Stimulated activated CD4-positive, alpha-beta T cell treated with anti-CD3 and anti-CD28 coated beads, Interleukin-15, amount 100 ng/mL, for 24 hours (primary cell): ENCODE data around the gene APOM.

ENCODE experiments used
- DNase-seq: peaks from one replicate; pipeline ENCODE4 v3.0.0-alpha.2; 2020

Gene APOM

GRCh38 chr6:31631681-31632278 lies 23.9 kb upstream of the APOM start:
- DNase-seq: no peak

- no peak for DNase-seq
Measured at GRCh38 chr6:31632279-31632946, 23.3 kb upstream of the APOM start.

- DNase-seq: no peak
Measured at GRCh38 chr6:31633447-31633846, 22.2 kb upstream of the APOM start.

GRCh38 chr6:31634131-31634530 lies 21.6 kb upstream of the APOM start:
- no peak for DNase-seq

DNA sequence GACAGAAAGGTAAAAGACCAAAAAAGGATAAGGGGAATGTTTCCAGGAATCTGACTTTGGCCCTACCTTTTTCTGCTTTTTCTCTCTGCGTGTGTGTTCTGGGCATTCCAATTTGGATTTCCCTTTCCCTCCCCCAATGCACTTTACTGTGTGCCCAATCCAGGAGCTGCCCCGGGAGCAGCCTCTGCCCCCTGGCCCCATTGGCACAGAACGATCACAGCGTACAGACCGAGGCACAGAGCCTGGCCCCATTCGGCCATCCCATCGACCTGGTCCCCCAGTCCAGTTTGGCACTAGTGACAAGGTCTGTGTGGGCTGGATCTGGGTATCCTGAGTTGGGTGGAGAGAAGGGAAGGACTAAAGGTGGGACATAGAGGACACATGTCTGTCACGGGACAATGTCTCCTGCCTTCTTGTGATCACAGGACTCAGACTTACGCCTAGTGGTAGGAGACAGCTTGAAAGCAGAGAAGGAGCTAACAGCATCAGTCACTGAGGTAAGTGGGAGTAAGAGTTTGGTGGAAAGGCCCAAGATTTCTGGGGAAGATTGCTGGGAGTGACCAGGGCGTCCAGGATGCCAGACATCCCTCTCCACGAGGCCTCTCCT lies 20.6 kb upstream of the APOM start:
- DNase-seq: no peak

DNA sequence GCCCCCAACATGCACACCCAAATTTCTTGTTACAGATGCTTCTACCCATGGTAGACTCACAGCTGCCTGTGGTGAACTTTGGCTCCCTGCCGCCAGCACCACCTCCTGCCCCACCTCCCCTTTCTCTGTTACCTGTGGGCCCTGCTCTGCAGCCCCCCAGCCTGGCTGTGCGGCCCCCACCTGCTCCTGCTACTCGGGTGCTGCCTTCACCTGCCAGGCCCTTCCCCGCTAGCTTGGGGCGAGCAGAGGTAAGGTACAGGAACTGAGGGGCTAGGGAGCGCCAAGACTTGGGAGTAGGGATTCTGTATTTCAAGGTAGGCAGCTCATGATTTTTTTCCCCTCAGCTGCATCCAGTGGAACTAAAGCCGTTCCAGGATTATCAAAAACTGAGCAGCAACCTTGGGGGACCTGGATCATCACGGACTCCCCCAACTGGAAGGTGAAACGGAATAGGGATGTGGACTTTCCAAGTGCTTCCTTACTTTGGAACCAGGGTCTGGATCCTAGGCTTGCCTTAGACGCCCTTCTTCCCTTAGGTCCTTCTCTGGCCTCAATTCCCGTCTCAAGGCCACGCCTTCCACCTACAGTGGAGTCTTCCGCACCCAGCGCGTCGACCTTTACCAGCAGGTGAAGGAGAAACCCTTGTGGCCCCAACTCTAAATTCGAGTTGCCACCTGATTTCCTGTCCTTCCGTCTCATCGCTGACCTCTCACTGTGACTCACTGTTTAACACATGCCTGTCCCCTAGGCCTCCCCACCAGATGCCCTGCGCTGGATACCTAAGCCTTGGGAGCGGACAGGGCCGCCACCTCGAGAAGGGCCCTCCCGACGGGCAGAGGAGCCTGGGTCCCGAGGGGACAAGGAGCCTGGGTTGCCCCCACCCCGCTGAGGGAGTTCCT lies 18.7 kb upstream of the APOM start:
- DNase-seq: no peak

GRCh38 chr6:31639043-31639442 lies 16.7 kb upstream of the APOM start:
- no peak for DNase-seq

- peak; percentile 58 for DNase-seq
Measured at GRCh38 chr6:31639449-31639861, 16.2 kb upstream of the APOM start.

DNA sequence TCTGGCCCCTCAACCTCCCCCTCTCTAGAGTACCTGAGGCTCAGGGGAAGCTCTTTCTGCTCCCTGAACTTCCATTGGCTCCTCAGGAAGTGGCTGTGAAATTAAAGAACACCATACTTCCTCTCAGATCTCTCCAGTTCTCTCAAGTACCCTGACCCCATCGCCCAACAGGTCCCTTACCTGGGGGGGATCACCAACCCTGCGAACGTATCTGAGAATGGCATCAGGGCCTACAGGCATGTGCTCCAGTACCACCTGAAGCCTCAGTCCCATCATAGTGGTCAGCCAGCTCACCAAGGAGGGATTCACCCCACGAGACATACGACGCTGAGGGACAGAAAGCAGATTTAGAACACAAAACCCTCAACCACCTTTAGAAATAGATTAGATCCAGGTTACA lies 15.1 kb upstream of the APOM start:
- no peak for DNase-seq

GRCh38 chr6:31641370-31641769 lies 14.3 kb upstream of the APOM start:
- DNase-seq: no peak

GRCh38 chr6:31642798-31643570 lies 12.7 kb upstream of the APOM start:
- no peak for DNase-seq

- DNase-seq: no peak
Measured at GRCh38 chr6:31643818-31644454, 11.8 kb upstream of the APOM start.

DNA sequence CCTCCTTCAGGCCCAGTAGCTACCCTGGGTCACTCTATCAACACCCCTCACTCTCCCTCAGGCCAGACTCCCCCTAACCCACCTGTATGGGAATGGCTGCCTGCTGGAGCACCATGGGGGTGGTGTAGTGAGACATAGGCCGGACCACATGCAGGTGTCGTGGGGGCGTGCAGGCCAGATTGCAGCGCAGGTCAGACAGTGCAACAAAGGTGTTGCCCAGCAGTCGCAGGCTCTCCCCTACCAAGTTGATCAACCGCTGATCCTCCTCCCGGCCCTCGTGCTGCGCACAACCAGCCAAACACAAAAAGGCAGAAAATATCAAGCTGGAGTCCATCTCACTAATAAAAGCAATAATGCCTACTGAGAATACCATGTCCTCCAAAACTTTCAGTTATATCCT lies 10.4 kb upstream of the APOM start:
- no peak for DNase-seq

- DNase-seq: peak; percentile 77
Measured at GRCh38 chr6:31651602-31652191, 4.0 kb upstream of the APOM start.

DNA sequence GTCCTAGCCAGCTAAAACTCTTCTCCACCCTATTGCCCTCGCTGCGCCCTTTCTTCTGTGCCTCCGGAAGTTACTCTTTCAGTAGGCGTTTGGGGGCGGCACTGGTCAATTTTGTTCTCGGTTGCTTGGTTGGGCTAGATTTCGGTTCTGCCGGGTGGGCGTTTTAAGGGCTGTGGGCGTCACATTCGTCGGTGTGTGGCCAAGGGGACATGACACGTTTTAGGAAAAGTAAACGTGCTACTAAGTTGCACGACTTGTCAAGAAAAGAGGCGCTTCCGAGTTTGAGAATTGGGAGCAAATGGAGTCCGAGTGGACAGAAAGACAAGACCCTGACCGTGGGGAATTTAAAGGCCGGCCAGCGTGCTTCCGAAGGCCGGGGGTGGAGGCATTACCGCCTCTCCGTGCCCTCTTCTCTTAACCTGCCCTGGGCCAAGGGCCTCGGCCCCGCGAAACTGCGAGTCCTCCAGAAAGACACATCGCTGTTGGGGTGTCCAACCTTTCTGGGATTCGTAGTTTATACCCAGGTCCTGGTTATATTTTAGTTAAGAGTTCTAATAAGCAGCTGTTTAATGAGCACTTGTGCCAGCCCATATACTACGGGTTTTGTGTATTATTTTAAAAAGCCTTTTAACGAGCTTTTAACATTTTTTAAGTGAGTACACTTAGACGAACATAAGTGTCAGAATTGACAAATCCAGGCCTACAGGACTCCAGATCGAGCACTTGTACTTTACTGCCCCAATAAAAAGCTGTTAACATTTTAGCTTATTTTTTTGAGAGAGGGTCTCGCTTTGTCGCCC lies 2.6 kb upstream of the APOM start:
- DNase-seq: peak; percentile 90

- no peak for DNase-seq
Measured at GRCh38 chr6:31654574-31655348, 933 bp upstream of the APOM start.

DNA sequence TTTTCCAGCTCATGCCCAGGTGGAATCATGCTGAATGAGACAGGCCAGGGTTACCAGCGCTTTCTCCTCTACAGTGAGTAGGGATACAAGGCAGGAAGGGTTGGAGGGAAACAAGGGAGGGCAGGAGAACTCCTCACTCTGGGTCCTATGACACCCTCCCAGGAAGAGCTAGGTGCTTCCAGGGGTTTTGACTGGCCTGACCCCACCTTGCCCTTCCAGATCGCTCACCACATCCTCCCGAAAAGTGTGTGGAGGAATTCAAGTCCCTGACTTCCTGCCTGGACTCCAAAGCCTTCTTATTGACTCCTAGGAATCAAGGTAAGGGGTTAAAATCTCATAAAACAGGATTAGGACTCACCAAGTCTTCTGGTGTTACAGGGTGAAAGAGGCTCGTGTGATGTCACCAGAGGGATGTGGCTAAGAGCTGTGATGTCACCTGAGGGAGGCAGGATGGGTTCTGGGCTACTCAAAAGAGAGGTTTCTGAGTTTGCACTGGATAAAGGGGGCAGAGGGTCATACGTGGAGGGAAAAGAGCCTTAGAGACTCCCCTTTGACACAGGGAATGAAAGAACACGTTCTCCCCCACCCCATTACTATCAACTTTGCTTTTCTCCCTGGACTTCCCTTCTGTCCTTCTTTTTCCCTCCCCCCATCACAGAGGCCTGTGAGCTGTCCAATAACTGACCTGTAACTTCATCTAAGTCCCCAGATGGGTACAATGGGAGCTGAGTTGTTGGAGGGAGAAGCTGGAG lies 1.9 kb downstream of the APOM start:
- peak; percentile 41 for DNase-seq

DNA sequence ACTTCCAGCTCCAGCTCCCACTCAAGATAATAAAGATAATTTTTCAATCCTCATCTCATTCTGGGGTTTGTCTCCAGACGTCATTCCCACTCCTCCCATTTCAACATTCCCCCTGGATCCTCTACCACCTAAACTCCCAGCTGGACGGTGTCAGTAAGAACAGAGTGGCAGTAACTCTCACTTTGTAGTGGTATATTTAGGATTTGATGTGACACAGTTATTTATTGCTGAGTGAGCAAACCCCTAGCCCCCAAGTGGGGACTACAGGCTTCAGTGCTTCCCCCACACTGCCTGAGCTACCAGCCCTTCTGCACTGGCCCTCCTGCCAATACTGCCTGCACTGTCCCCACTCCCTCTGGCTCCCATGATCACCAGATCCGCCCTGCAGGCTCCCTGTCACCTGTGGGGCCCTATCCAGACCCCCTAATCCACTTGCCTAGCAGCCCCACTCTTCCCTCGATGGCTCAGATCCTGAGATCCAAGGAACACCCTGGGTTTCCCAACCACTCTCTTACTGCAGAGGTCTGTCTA lies 2.5 kb downstream of the APOM start:
- DNase-seq: no peak
